ENCODE measurements around the gene EPB41L2. TPM values are rescaled to one million over a fixed set of nuclear protein-coding genes. Genes with fewer than 3 reads are reported as not detected.

The EPB41L2 gene
- total RNA-seq, 1 experiment from 2014 or later, result 181 TPM

DNA sequence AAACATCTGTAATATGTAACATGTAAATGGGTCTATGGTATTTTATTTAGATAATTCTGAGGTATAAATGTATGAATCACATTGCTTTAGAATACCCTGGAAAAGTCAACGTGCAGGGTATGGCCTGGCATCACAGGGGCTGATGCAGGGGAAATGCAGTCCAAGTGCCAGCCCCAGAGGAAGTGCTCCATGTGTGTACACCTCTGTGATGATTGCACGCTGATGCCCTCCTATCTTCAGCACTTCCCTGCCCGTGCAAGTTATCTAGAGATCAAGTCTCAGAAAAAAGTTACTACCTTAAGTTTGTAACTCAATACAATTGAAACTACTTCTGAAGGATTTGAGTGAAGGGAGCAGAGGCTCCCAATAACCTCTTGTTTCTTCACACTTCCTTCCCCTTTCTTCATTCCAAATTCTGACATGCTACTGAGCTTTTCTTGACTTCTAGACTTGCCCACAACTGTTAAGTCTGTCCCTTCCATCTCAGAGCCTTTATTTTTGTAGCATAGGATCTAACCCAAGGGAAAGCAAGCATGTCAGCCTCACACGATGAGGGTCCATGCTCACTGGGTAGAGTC is 233.6 kb downstream of the EPB41L2 start:
- no peaks in the 10 kb centered on the region for H3K4me1 ChIP-seq (ENCODE audit: insufficient read depth, low read length, poor library complexity, severe bottlenecking)
- H3K4me3 ChIP-seq (ENCODE audit: low read depth, low read length, poor library complexity, severe bottlenecking), result no peak overlapping the region
- BruUV-seq (replicated peaks), result no TSS peak
- no peak overlapping the region for H3K27ac ChIP-seq (ENCODE audit: low read depth, low read length, poor library complexity, severe bottlenecking)
- intact Hi-C loops (cut with micrococcal nuclease; ENCODE audit: unreplicated experiment), result no loop called here
- no peak for TF ChIP-seq EZH2 (IDR thresholded peaks at IDR 0.05; ENCODE audit: borderline replicate concordance, low read depth, low read length, poor library complexity, severe bottlenecking)
- TF ChIP-seq, protein P1, sequence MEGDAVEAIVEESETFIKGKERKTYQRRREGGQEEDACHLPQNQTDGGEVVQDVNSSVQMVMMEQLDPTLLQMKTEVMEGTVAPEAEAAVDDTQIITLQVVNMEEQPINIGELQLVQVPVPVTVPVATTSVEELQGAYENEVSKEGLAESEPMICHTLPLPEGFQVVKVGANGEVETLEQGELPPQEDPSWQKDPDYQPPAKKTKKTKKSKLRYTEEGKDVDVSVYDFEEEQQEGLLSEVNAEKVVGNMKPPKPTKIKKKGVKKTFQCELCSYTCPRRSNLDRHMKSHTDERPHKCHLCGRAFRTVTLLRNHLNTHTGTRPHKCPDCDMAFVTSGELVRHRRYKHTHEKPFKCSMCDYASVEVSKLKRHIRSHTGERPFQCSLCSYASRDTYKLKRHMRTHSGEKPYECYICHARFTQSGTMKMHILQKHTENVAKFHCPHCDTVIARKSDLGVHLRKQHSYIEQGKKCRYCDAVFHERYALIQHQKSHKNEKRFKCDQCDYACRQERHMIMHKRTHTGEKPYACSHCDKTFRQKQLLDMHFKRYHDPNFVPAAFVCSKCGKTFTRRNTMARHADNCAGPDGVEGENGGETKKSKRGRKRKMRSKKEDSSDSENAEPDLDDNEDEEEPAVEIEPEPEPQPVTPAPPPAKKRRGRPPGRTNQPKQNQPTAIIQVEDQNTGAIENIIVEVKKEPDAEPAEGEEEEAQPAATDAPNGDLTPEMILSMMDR (conservative IDR thresholded peaks at IDR 0.05; ENCODE audit: low read depth, low read length), result no peak
- CTCF ChIA-PET, result no interaction called here
- POLR2A ChIA-PET (ENCODE audit: low non-redundant PET), result no interaction called here
- H3K27me3 ChIP-seq (replicated peaks; ENCODE audit: insufficient read depth, low read depth, low read length, poor library complexity), result no peaks in the 10 kb centered on the region
- no peak for DNase-seq (ENCODE audit: low spot score)
- no peaks in the 10 kb centered on the region for H3K9me3 ChIP-seq (ENCODE audit: low read depth, low read length, poor library complexity, severe bottlenecking)
- no peaks in the 10 kb centered on the region for H3K36me3 ChIP-seq (ENCODE audit: insufficient read depth, low read length, poor library complexity, severe bottlenecking)

DNA sequence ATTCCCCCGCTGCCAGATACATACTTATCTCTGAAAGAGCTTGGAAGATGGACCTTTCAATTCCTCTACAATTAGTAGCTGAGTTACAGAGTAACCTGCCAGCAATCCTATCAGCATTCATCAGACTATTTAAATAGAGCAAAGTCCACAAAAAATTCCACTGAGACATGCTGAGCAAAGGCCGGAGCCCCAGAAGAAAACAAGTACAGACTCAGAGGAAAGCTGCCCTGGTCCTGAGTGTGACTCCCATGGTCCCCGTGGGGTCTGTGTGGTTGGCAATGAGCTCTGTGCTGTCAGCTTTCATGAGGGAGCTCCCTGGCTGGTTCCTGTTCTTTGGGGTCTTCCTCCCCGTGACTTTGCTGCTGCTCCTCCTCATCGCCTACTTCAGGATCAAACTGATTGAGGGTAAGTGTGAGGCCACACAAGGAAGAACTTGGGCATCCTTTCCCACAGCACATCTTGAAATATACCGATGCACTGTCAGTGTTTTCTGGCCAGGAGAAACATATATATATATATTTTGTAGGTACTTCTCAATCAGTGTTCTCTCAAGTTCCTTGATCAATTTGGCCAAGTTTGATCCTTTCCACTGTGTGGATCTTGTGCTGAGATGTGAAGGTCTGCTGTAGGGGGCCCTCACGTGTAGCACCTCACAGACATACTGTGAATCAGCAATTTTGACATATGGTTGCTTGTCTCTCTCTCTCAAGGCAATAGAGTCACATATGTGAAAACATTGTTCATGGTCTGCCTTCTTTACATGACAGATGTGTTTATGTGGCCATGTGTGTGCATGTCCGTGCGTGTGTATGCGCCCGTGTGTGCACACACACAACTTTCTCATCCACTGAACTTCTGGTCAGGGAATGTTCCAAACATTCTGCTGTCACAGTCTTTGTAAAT is 235.5 kb downstream of the EPB41L2 start, which contains the start of gene SMLR1:
Gene SMLR1, plus strand, starts transcription at position 160 of the 903 bp plus-strand sequence. Its CDS starts 8 bp downstream, at position 168.
- no peak within 1 kb of the TSS for H3K4me3 ChIP-seq (ENCODE audit: low read depth, low read length, poor library complexity, severe bottlenecking)
- H3K4me1 ChIP-seq (ENCODE audit: insufficient read depth, low read length, poor library complexity, severe bottlenecking), result no peaks in the 10 kb centered on the region
- no peaks in the 10 kb centered on the region for H3K36me3 ChIP-seq (ENCODE audit: insufficient read depth, low read length, poor library complexity, severe bottlenecking)
- POLR2A ChIA-PET (ENCODE audit: low non-redundant PET), result no interaction called here
- no peaks in the 10 kb centered on the region for H3K27me3 ChIP-seq (replicated peaks; ENCODE audit: insufficient read depth, low read depth, low read length, poor library complexity)
- BruUV-seq (replicated peaks), result no TSS peak
- CTCF ChIA-PET, result no interaction called here
- no peaks in the 10 kb centered on the region for H3K9me3 ChIP-seq (ENCODE audit: low read depth, low read length, poor library complexity, severe bottlenecking)
- intact Hi-C loops (cut with micrococcal nuclease; ENCODE audit: unreplicated experiment), result no loop called here
- TF ChIP-seq EZH2 (IDR thresholded peaks at IDR 0.05; ENCODE audit: borderline replicate concordance, low read depth, low read length, poor library complexity, severe bottlenecking), result no peak
- TF ChIP-seq, protein P1 (conservative IDR thresholded peaks at IDR 0.05; ENCODE audit: low read depth, low read length), result no peak
- DNase-seq (ENCODE audit: low spot score), result no peak
- no peak within 1 kb of the TSS for H3K27ac ChIP-seq (ENCODE audit: low read depth, low read length, poor library complexity, severe bottlenecking)

GRCh38 chr6:130826442-130827246 is 236.4 kb downstream of the EPB41L2 start:
- H3K36me3 ChIP-seq (ENCODE audit: insufficient read depth, low read length, poor library complexity, severe bottlenecking), result no peaks in the 10 kb centered on the region
- H3K4me1 ChIP-seq (ENCODE audit: insufficient read depth, low read length, poor library complexity, severe bottlenecking), result no peaks in the 10 kb centered on the region
- H3K27ac ChIP-seq (ENCODE audit: low read depth, low read length, poor library complexity, severe bottlenecking), result no peak overlapping the region
- CTCF ChIA-PET, result no interaction called here
- BruUV-seq (replicated peaks), result no TSS peak
- no peaks in the 10 kb centered on the region for H3K27me3 ChIP-seq (replicated peaks; ENCODE audit: insufficient read depth, low read depth, low read length, poor library complexity)
- DNase-seq (ENCODE audit: low spot score), result no peak
- intact Hi-C loops (cut with micrococcal nuclease; ENCODE audit: unreplicated experiment), result no loop called here
- H3K4me3 ChIP-seq (ENCODE audit: low read depth, low read length, poor library complexity, severe bottlenecking), result no peak overlapping the region
- POLR2A ChIA-PET (ENCODE audit: low non-redundant PET), result no interaction called here
- H3K9me3 ChIP-seq (ENCODE audit: low read depth, low read length, poor library complexity, severe bottlenecking), result no peaks in the 10 kb centered on the region
- no peak for TF ChIP-seq EZH2 (IDR thresholded peaks at IDR 0.05; ENCODE audit: borderline replicate concordance, low read depth, low read length, poor library complexity, severe bottlenecking)
